Astrocyte of the cerebellum (primary cell): Measurements from ENCODE around the gene MARK4.

Experiments
- DNase-seq: peaks from one replicate; pipeline ENCODE4 v3.0.0-alpha.2; 2011; ENCODE audit warnings: low read depth
- H3K4me3 ChIP-seq: 2 replicates; pipeline ENCODE4 v1.5.1; 2011; ENCODE audit warnings: mild to moderate bottlenecking, low read depth, low read length, moderate library complexity
- in situ Hi-C: cut with HindIII; loops from 2 replicates; pipeline ENCODE4 v1.10.0; 2017; ENCODE audit warnings: low sequenced_read_pairs
- TF ChIP-seq, protein P1 (sequence below): IDR thresholded peaks from 2 replicates; pipeline ENCODE4 v1.5.1; 2012; ENCODE audit warnings: low read length, low read depth, moderate library complexity, mild to moderate bottlenecking; ENCODE audit errors: missing control alignments

Gene MARK4

DNA sequence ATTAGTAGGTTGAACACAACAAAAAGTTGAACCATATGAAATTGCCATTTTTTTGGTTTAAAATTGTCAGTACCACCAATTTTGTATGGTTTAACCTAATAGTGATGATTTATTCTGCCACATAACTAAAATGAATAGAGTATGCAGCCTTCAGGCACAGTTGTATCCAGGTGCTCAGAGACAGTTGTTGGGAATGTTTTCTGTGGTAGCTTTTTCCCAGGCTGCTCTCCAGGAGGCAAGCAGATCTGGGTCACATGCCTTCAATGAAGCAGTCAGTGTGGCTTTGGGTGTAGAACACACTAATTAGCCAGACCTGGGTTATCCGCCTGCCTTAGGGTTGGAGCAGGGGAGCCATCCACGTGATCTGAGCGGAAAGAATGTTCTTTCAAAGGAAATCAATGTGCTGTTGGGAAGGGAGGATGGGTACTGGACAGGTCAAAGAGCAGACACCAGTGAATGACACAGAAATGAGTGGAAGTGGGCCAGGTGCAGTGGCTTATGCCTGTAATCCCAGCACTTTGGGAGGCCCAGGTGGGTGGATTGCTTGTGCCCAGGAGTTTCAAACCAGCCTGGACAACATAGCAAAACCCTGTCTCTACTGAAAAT lies 28.6 kb downstream of the MARK4 start:
- TF ChIP-seq, protein P1, sequence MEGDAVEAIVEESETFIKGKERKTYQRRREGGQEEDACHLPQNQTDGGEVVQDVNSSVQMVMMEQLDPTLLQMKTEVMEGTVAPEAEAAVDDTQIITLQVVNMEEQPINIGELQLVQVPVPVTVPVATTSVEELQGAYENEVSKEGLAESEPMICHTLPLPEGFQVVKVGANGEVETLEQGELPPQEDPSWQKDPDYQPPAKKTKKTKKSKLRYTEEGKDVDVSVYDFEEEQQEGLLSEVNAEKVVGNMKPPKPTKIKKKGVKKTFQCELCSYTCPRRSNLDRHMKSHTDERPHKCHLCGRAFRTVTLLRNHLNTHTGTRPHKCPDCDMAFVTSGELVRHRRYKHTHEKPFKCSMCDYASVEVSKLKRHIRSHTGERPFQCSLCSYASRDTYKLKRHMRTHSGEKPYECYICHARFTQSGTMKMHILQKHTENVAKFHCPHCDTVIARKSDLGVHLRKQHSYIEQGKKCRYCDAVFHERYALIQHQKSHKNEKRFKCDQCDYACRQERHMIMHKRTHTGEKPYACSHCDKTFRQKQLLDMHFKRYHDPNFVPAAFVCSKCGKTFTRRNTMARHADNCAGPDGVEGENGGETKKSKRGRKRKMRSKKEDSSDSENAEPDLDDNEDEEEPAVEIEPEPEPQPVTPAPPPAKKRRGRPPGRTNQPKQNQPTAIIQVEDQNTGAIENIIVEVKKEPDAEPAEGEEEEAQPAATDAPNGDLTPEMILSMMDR: no peak
- no peak overlapping the region for H3K4me3 ChIP-seq
- in situ Hi-C loops: no loop called here
- no peak for DNase-seq

DNA sequence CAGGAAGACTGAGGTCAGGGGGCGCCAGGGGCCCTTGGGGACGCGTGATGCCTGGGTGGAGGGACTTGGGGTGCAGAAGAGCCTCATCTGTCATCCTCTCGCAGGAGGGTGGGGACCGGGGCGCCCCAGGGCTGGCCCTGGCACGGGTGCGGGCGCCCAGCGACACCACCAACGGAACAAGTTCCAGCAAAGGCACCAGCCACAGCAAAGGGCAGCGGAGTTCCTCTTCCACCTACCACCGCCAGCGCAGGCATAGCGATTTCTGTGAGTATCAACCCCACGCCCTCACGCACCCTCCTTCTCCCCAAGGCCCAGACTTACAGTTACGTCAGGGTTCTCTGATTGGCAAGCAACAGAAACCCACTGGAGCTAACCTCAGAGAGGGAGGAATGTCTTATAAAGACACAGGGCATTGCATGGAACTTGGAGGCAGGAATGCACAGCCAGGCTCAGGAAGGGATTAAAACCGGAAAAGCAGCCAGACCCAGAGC lies 29.4 kb downstream of the MARK4 start:
- TF ChIP-seq, protein P1: no peak
- DNase-seq: no peak
- in situ Hi-C loops: no loop called here
- no peak overlapping the region for H3K4me3 ChIP-seq

DNA sequence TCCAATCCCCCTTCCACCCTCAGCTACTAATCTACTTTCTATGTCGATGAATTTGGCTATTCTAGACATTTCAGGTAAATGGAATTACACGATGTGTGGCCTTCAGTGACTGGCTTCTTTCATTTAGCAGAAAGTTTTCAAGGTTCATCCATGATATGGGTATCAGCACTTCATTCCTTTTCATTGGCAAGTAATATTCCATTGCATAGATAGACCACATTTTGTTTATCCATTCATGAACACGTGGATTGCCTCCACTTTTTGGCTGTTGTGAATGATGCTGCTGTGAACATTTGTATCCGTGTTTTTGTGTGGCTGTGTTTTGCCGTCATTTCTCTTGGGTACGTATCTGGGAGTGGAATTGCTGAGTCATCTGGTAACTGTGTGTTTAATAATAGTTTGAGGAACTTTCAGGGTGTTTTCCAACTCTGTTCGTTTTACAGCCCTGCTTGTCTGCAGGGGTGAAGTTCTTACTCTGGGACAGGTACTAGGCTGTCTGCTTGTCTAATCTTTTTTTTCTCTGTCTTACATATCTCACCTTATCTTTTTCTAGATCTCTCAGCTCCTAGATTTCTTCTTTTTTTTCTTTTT lies 32.5 kb downstream of the MARK4 start:
- DNase-seq: no peak
- H3K4me3 ChIP-seq: no peak overlapping the region
- TF ChIP-seq, protein P1: no peak
- in situ Hi-C loops: no loop called here

DNA sequence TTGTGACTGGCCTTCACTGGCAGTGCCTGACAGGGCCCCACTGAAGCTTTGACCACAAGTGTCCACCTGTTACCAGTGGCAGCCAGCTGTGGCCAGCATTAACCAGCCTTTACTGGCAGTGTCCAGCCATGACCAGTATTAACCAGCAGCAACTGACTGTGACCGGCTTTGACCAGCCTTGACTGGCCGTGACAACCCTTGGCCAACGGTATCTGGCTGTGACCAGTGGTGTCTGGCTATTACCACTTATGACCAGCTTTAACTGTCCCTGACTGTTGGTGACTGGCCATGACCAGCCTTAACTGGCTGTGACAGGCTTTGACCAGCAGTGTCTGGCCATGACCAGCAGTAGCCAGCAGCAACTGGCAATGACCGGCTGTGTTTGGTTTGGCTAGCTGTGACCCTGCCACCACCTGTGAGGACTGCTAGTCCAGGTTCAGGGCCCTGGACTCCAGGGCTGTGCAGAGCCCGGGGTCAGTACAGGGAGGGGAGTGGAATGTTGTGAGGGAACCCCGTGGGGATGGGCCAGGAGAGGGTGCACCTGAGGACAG lies 39.4 kb downstream of the MARK4 start:
- no peak for DNase-seq
- in situ Hi-C loops: no loop called here
- TF ChIP-seq, protein P1: no peak
- no peak overlapping the region for H3K4me3 ChIP-seq

DNA sequence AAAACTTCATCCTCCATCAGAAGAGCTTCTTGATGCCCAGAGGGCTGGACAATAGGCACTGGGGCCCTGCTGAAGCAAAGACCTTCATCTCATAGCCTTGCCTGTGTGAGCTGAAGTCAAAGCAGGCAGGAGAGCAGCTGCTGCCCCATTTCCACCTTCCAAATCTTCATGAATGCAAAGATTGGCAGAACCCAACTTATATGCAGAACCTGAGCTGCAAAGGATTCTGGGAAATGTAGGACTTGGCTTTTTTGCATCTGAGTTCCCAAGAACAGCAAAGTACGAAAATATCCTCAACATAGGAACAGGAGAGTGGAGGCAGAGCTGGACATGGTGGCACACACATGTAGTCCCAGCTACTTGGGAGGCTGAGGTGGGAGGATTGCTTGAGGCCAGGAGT lies 40.8 kb downstream of the MARK4 start:
- in situ Hi-C loops: no loop called here
- TF ChIP-seq, protein P1: no peak
- DNase-seq: no peak
- no peak overlapping the region for H3K4me3 ChIP-seq

DNA sequence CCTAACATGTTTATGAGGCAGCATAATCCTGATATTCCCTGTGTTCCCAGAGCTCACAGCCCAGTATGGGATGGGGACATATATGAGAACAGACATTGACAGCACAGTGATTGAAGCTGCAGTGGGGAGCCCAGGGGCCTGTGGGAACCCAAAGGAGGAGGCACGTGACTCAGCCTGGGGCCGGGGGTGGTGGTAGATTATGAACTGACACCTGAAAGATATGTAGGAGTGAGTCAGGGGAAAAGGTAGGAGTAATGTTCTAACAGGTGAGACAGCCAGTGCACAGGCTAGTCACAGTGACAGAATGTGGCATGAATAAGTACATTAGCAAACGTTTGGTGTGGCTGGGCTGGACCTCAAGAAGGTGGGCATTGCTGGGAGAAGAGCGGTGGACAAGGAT lies 42.6 kb downstream of the MARK4 start:
- TF ChIP-seq, protein P1: no peak
- H3K4me3 ChIP-seq: no peak overlapping the region
- DNase-seq: no peak
- in situ Hi-C loops: no loop called here
